ENCODE results near the gene LRRC8C. TPM values are rescaled to one million over a fixed set of nuclear protein-coding genes. Genes with fewer than 3 reads are reported as not detected.

The LRRC8C gene
- total RNA-seq, 1 donor from 2014 or later = 9.8 TPM

GRCh38 chr1:89644119-89644814 lies 11.3 kb downstream of the LRRC8C start:
- no peak for TF ChIP-seq CTCF (conservative IDR thresholded peaks at IDR 0.05; ENCODE audit: low read depth, low read length)
- DNase-seq (ENCODE audit: low read depth) = no peak
- no peak overlapping the region for H3K4me3 ChIP-seq (ENCODE audit: low read depth, low read length)

DNA sequence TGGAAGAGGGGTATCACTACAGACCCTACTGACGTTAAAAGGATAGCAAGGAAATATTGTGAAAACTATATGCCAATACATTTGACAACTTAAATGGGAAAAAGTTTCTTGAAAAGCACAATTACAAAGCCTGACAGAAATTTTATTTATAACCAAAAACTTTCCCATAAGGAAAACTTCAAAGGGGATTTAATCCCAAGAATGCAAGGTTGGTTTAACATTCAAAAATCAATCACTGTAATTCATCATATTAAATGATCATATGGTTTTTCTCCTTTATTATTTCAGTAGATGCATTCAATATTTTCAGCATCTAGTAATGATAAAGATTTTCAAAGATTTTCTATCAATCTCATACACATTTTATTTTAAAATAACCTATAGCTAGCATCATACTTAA lies 13.3 kb downstream of the LRRC8C start:
- no peak for TF ChIP-seq CTCF (conservative IDR thresholded peaks at IDR 0.05; ENCODE audit: low read depth, low read length)
- DNase-seq (ENCODE audit: low read depth) = no peak
- no peak overlapping the region for H3K4me3 ChIP-seq (ENCODE audit: low read depth, low read length)

GRCh38 chr1:89649783-89650182 lies 16.9 kb downstream of the LRRC8C start:
- TF ChIP-seq CTCF (conservative IDR thresholded peaks at IDR 0.05; ENCODE audit: low read depth, low read length) = no peak
- no peak overlapping the region for H3K4me3 ChIP-seq (ENCODE audit: low read depth, low read length)
- DNase-seq (ENCODE audit: low read depth) = no peak

DNA sequence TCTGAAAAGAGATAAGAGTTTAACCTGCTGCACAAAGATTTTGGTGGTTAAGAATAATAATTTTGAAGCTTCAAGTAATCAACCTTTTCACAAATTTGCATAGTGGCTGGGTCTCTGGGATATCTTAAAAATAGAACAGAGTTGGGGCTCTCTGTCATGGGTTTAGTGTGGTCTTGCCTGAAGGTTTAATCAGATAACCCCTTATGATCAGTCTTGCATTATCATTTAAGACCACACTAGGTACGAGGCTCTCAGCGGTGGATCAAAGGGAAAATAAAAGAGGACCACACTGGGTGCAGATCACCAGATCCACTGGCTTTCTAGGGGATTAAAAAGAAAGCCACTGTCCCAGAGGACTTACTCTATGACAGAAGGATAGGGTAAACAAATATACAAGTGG lies 19.5 kb downstream of the LRRC8C start:
- no peak overlapping the region for H3K4me3 ChIP-seq (ENCODE audit: low read depth, low read length)
- no peak for DNase-seq (ENCODE audit: low read depth)
- no peak for TF ChIP-seq CTCF (conservative IDR thresholded peaks at IDR 0.05; ENCODE audit: low read depth, low read length)

DNA sequence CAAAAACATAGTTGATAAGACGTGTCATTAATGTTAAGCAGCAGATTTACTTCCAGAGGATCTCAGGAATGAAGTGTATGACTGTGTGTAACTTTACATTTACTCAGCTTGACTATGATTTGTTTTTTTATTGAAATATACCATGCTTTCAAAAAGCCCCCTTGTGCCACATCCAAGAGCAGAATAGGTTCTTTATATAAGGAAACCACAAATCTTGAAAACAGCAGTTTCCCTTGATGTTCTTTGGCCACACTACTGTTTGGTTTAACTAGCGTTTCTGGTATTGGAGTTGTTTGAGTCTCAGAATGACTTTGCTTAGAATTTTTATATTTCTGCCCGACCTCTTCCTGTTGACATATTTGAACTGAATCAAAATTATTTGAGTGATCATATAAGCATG lies 25.0 kb downstream of the LRRC8C start:
- no peak for DNase-seq (ENCODE audit: low read depth)
- H3K4me3 ChIP-seq (ENCODE audit: low read depth, low read length) = no peak overlapping the region
- no peak for TF ChIP-seq CTCF (conservative IDR thresholded peaks at IDR 0.05; ENCODE audit: low read depth, low read length)

- TF ChIP-seq CTCF (conservative IDR thresholded peaks at IDR 0.05; ENCODE audit: low read depth, low read length) = no peak
- no peak overlapping the region for H3K4me3 ChIP-seq (ENCODE audit: low read depth, low read length)
- no peak for DNase-seq (ENCODE audit: low read depth)
These were observed 26.6 kb downstream of the LRRC8C start for GRCh38 chr1:89659322-89660081.

Data from epithelial cell of proximal tubule (primary cell).